Upper lobe of left lung (tissue), 6 donors: Measurements from ENCODE around the gene BRD1. TPM values are rescaled to one million over a fixed set of nuclear protein-coding genes. Genes with fewer than 3 reads are reported as not detected.

Experiments used
- ATAC-seq, 2 donors: fragments of 200-7000 bp; cut with Tn5 transposase; one replicate each; pipeline ENCODE4 v1.9.1; 2022; ENCODE audit warnings: mild to moderate bottlenecking in 2 of 2, moderate library complexity in 2 of 2; ENCODE audit not compliant: low FRiP score in 2 of 2
- DNase-seq, 2 donors: peaks; one replicate each; pipeline ENCODE4 v3.0.0-alpha.2; 2019 to 2020
- H3K27ac ChIP-seq, 4 donors: fragments of 200-600 bp; sonication (generic); one replicate each; pipeline ENCODE4 v1.5.1; 2016 to 2019
- H3K27me3 ChIP-seq, 4 donors: fragments of 200-600 bp; sonication (generic); one replicate each; pipeline ENCODE4 v1.5.1; 2017 to 2019
- H3K36me3 ChIP-seq, 4 donors: fragments of 200-600 bp; sonication (generic); one replicate each; pipeline ENCODE4 v1.5.1; 2016 to 2019
- H3K4me1 ChIP-seq, 4 donors: fragments of 200-600 bp; sonication (generic); one replicate each; pipeline ENCODE4 v1.5.1; 2018 to 2019
- H3K4me3 ChIP-seq, 4 donors: fragments of 200-600 bp; sonication (generic); one replicate each; pipeline ENCODE4 v1.5.1; 2017 to 2019; ENCODE audit warnings: mild to moderate bottlenecking in 2 of 4, moderate library complexity in 1 of 4
- H3K9me3 ChIP-seq, 4 donors: fragments of 200-600 bp; sonication (generic); one replicate each; pipeline ENCODE4 v1.5.1; 2018 to 2019
- EP300 ChIP-seq, 4 donors: sonication (generic); formaldehyde crosslinking; IDR thresholded peaks; one replicate each; pipeline ENCODE4 v1.5.1; 2017; ENCODE audit warnings: antibody characterized with exemption in 4 of 4, control low read depth in 2 of 4
- POLR2A ChIP-seq, 4 donors: fragments of 450-650 bp; IDR thresholded peaks; one replicate each; pipeline ENCODE4 v1.5.1; 2016 to 2017; ENCODE audit warnings: antibody characterized with exemption in 4 of 4, mild to moderate bottlenecking in 2 of 4
- POLR2AphosphoS5 ChIP-seq, 2 donors: sonication (generic); formaldehyde crosslinking; IDR thresholded peaks; one replicate each; pipeline ENCODE4 v1.5.1; 2017; ENCODE audit warnings: antibody characterized with exemption in 2 of 2
- WGBS, 2 donors: methylation state at CpG; one replicate each; pipeline ENCODE4 v1.1.5; 2017 to 2018; 5-methylcytosine and 5-hydroxymethylcytosine counted together
- total RNA-seq, 6 donors: library from RNA; depleted of rRNA in 4 of 6; stranded (reverse); fragments of >200 nt in 4 of 6; gene quantifications; one replicate each; pipeline versions ENCODE4 v1.1.0 to v1.2.1, GENCODE V29; 2016 to 2021
- TF ChIP-seq, protein P1 (sequence below), 6 experiments: fragments of 450-650 bp in 4 of 6; fragments of 200-600 bp in 2 of 6; sonication (generic) in 2 of 6; IDR thresholded peaks; one replicate each; pipeline ENCODE4 v1.5.1; 2016 to 2019; ENCODE audit warnings: antibody characterized with exemption in 6 of 6
- donor health status: DM: no; HTN: no; CAD: no; lungs with moderate emphysema.
- donor health status: DM: no; HTN: yes; CAD: no; lungs with severe emphysema.

Gene BRD1
- total RNA-seq, 6 donors from 2014 or later = 38.9 to 141 (median 43.0) TPM

GRCh38 chr22:49761836-49762235, 65.8 kb downstream of the BRD1 start:
- ATAC-seq (no peak), DNase-seq (no peak)
- TF ChIP-seq EP300 (IDR thresholded peaks at IDR 0.05) = no peak
- no peak for TF ChIP-seq POLR2A (IDR thresholded peaks at IDR 0.05)
- TF ChIP-seq, protein P1, sequence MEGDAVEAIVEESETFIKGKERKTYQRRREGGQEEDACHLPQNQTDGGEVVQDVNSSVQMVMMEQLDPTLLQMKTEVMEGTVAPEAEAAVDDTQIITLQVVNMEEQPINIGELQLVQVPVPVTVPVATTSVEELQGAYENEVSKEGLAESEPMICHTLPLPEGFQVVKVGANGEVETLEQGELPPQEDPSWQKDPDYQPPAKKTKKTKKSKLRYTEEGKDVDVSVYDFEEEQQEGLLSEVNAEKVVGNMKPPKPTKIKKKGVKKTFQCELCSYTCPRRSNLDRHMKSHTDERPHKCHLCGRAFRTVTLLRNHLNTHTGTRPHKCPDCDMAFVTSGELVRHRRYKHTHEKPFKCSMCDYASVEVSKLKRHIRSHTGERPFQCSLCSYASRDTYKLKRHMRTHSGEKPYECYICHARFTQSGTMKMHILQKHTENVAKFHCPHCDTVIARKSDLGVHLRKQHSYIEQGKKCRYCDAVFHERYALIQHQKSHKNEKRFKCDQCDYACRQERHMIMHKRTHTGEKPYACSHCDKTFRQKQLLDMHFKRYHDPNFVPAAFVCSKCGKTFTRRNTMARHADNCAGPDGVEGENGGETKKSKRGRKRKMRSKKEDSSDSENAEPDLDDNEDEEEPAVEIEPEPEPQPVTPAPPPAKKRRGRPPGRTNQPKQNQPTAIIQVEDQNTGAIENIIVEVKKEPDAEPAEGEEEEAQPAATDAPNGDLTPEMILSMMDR (IDR thresholded peaks at IDR 0.05) = no peak
- no peak for TF ChIP-seq POLR2AphosphoS5 (IDR thresholded peaks at IDR 0.05)
- 94 to 96% methylated on average over 7 of the region's 7 CpGs for WGBS, 2 donors
- peaks cover 0 to 5% (median 0%) of the 10 kb centered on the region in 4 donors for H3K4me1 ChIP-seq
- H3K27me3 ChIP-seq = no peaks in the 10 kb centered on the region
- H3K36me3 ChIP-seq = no peaks in the 10 kb centered on the region
- peaks cover 0 to 10% (median 6%) of the 10 kb centered on the region in 4 donors for H3K9me3 ChIP-seq
- H3K27ac ChIP-seq = no peak overlapping the region
- no peak overlapping the region for H3K4me3 ChIP-seq

GRCh38 chr22:49760630-49761571, 66.8 kb downstream of the BRD1 start:
- Histone ChIP-seq H3K4me1 (peaks cover 0 to 5% (median 0%) of the 10 kb centered on the region in 4 donors), H3K27ac (no peak overlapping the region), H3K27me3 (no peaks in the 10 kb centered on the region), H3K9me3 (peaks cover 0 to under 1% (median under 1%) of the 10 kb centered on the region in 4 donors), H3K36me3 (no peaks in the 10 kb centered on the region), H3K4me3 (no peak overlapping the region)
- TF ChIP-seq, protein P1 (IDR thresholded peaks at IDR 0.05) = no peak
- TF ChIP-seq POLR2AphosphoS5 (IDR thresholded peaks at IDR 0.05) (no peak), POLR2A (IDR thresholded peaks at IDR 0.05) (no peak), EP300 (IDR thresholded peaks at IDR 0.05) (no peak)
- 64 to 67% methylated on average over 4 to 13 of the region's 13 CpGs for WGBS, 2 donors
- ATAC-seq (peak in 1 of 2 donors; percentile 9), DNase-seq (peak in 1 of 2 donors; percentile 17)

DNA sequence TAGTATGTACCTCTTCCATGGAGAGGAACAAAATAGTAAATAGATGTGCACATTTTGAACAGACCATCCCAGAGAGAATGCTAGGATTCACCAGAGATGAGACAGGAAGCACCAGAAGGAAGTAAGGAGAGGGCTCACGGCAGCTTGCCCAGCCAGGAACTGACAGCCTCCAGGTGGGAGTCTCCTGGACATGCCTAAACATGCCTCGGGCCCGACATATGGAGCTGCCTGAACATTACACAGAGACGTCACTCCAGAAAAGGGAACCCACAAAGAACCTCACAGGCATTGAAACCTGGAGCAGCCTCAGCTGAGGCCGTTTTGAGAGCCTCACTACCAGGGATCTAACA, 67.4 kb downstream of the BRD1 start:
- WGBS, 2 donors = 76 to 80% methylated on average over 1 to 5 of the region's 5 CpGs
- Histone ChIP-seq H3K27ac (no peak overlapping the region), H3K36me3 (no peaks in the 10 kb centered on the region), H3K27me3 (no peaks in the 10 kb centered on the region), H3K4me1 (peaks cover 0 to 5% (median 0%) of the 10 kb centered on the region in 4 donors), H3K4me3 (no peak overlapping the region), H3K9me3 (no peaks in the 10 kb centered on the region)
- peak in 1 of 2 donors; percentile 15 for DNase-seq
- TF ChIP-seq POLR2A (IDR thresholded peaks at IDR 0.05) = no peak
- TF ChIP-seq, protein P1 (IDR thresholded peaks at IDR 0.05) = no peak
- no peak for TF ChIP-seq POLR2AphosphoS5 (IDR thresholded peaks at IDR 0.05)
- no peak for TF ChIP-seq EP300 (IDR thresholded peaks at IDR 0.05)
- no peak for ATAC-seq

DNA sequence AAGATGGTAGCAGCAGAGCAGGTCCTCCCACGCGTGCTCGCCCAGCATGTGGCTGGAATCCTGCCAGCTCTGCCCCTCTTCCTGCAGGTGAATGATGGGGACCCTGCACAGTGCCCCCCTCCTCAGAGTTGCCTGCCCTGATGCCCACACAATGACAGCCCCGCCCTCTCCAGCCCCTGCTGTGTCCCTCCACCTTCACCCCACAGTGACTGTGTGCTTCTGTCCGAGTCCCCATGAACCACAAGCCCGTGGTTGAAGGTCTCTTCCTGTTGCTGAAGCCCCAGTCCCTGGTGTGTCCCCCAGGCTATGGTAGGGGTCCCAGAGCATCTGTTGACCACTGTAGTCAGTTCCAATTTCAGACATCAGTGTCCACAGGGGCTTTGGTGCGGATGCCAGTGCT, 71.0 kb downstream of the BRD1 start:
- DNase-seq = peak in 1 of 2 donors; percentile 18
- Histone ChIP-seq H3K27me3 (no peaks in the 10 kb centered on the region), H3K4me3 (no peak overlapping the region), H3K4me1 (peaks cover 0 to 5% (median 0%) of the 10 kb centered on the region in 4 donors), H3K36me3 (no peaks in the 10 kb centered on the region), H3K27ac (no peak overlapping the region), H3K9me3 (no peaks in the 10 kb centered on the region)
- WGBS, 2 donors = 82 to 84% methylated on average over 7 of the region's 7 CpGs
- TF ChIP-seq, protein P1 (IDR thresholded peaks at IDR 0.05) = no peak
- no peak for TF ChIP-seq EP300 (IDR thresholded peaks at IDR 0.05)
- TF ChIP-seq POLR2AphosphoS5 (IDR thresholded peaks at IDR 0.05) = no peak
- no peak for TF ChIP-seq POLR2A (IDR thresholded peaks at IDR 0.05)
- ATAC-seq = no peak
